WTC11 (cell line): Measurements from ENCODE around the gene SLC11A2.

Experiments
- CREM ChIP-seq: sonication (generic); formaldehyde crosslinking; IDR thresholded peaks from 2 replicates; pipeline ENCODE4 v1.8.1; 2022; ENCODE audit warnings: mild to moderate bottlenecking, missing genetic modification reagents, moderate library complexity
- ESRRA ChIP-seq: sonication (generic); formaldehyde crosslinking; IDR thresholded peaks from 2 replicates; pipeline ENCODE4 v1.8.1; 2022; ENCODE audit warnings: mild to moderate bottlenecking, missing genetic modification reagents, borderline replicate concordance
- NFYB ChIP-seq: sonication (generic); formaldehyde crosslinking; conservative IDR thresholded peaks from 2 replicates; pipeline ENCODE4 v1.8.0; 2022; ENCODE audit warnings: low read depth, missing genetic modification reagents
- STAT6 ChIP-seq: sonication (generic); formaldehyde crosslinking; conservative IDR thresholded peaks from 2 replicates; pipeline ENCODE4 v1.8.1; 2023; ENCODE audit warnings: mild to moderate bottlenecking, low read depth, missing genetic modification reagents, moderate library complexity
- TF ChIP-seq, protein P1 (sequence below): fragments of 200-600 bp; IDR thresholded peaks from 2 replicates; pipeline ENCODE4 v1.8.0; 2022; ENCODE audit warnings: antibody characterized with exemption

DNA sequence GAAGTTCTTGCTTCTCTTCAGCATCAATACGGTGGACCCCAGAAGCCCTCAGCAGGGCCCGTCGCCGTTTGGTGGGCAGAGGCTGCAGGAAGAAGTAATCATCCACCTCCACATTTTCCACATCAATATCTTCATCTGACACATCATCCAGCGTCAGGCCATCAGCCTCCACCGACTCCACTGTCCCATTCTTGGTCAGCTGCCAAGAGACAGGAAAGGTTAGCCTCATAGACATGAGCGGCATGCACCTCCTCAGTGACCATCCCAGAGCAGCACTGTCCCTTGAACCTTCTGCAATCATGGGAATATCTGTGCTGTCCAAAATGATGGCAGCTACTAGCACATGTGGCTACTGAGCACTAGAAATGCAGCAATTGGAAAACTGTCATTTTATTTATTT is 41.6 kb upstream of the SLC11A2 start:
- TF ChIP-seq, protein P1, sequence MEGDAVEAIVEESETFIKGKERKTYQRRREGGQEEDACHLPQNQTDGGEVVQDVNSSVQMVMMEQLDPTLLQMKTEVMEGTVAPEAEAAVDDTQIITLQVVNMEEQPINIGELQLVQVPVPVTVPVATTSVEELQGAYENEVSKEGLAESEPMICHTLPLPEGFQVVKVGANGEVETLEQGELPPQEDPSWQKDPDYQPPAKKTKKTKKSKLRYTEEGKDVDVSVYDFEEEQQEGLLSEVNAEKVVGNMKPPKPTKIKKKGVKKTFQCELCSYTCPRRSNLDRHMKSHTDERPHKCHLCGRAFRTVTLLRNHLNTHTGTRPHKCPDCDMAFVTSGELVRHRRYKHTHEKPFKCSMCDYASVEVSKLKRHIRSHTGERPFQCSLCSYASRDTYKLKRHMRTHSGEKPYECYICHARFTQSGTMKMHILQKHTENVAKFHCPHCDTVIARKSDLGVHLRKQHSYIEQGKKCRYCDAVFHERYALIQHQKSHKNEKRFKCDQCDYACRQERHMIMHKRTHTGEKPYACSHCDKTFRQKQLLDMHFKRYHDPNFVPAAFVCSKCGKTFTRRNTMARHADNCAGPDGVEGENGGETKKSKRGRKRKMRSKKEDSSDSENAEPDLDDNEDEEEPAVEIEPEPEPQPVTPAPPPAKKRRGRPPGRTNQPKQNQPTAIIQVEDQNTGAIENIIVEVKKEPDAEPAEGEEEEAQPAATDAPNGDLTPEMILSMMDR, result no peak
- TF ChIP-seq NFYB (CRISPR knock-in tag) (no peak), STAT6 (CRISPR knock-in tag) (no peak), ESRRA (CRISPR knock-in tag) (no peak), CREM (CRISPR knock-in tag) (no peak)
